Small intestine (tissue), 4 donors: ENCODE measurements around the gene SCN5A. TPM values are rescaled to one million over a fixed set of nuclear protein-coding genes. Genes with fewer than 3 reads are reported as not detected.

Experiments used
- polyA plus RNA-seq, 4 donors: library from polyadenylated mRNA; stranded (reverse) in 3 of 4; unstranded in 1 of 4; fragments of 200-250 nt in 3 of 4; fragments of 120-200 nt in 1 of 4; gene quantifications; one replicate each; pipeline versions ENCODE4 v1.2.1 to v1.2.3, GENCODE V29; 2013
- donor health status: healthy with polysubstance abuse.
- donor health status: Bipolar disorder and iron deficiency.
- donor health status: healthy.

SCN5A gene
- polyA plus RNA-seq, 4 donors: 0.27 to 0.75 (median 0.68) TPM; not detected in 1

Other genes with a start within 250 kb of the SCN5A start
- gene ACVR2B, start 195.8 kb downstream of the SCN5A start, polyA plus RNA-seq: 1 to 10 TPM in 2 of 4 donors, under 1 TPM in 2; 0.22 to 8.3 (median 1.1) TPM
- 1 to 10 TPM; 1.3 to 9.3 (median 3.7) TPM for gene EXOG, start 153.3 kb downstream of the SCN5A start, polyA plus RNA-seq
- not detected for gene SCN10A, start 166.5 kb upstream of the SCN5A start, polyA plus RNA-seq